K562 (cell line): ENCODE results near the gene PSRC1. TPM values are rescaled to one million over a fixed set of nuclear protein-coding genes. Genes with fewer than 3 reads are reported as not detected.

Experiments used
- ATAC-seq: fragments of 200-7000 bp; cut with Tn5 transposase; 3 replicates; pipeline ENCODE4 v1.9.1; 2020; ENCODE audit warnings: moderate library complexity
- BruUV-seq: library from RNA; stranded (reverse); fragments of 400-500 nt; replicated peaks from 2 replicates; lab custom pipeline; 2021; lab: Mats Ljungman, UMichigan
- CTCF ChIA-PET: fragments of 300-600 bp; formaldehyde crosslinking; extraction: SDS; loops from one replicate; lab custom pipeline; 2021; ENCODE audit warnings: low intra/inter-chr PET ratio; lab: Yijun Ruan, JAX
- POLR2A ChIA-PET: fragments of 300-600, 350-650 bp; sonication (Branson Sonifier 250); formaldehyde crosslinking; extraction: SDS; loops from one replicate; lab custom pipeline; 2021; ENCODE audit warnings: antibody characterized with exemption, inconsistent platforms; lab: Yijun Ruan, JAX
- DNase-seq, 4 experiments: peaks; one replicate each; pipeline versions ENCODE4 v3.0.0 to v3.0.0-alpha.2; 2011 to 2018; ENCODE audit warnings: low spot score in 3 of 4, mixed read lengths in 3 of 4; ENCODE audit errors: extremely low read depth in 1 of 4
- FAIRE-seq: peaks from 2 replicates; lab custom pipeline; 2011; peaks lifted over from hg19 to GRCh38; lab: Jason Lieb, UNC
- H2AFZ ChIP-seq: 2 replicates; pipeline ENCODE4 v1.6.0; 2011; ENCODE audit warnings: low read depth, low read length, control low read depth, inconsistent platforms
- H3K27ac ChIP-seq: fragments of 200-600 bp; 3 replicates; pipeline ENCODE4 v1.8.0; 2011; ENCODE audit warnings: low read depth, mild to moderate bottlenecking, control low read depth, inconsistent platforms, low read length, moderate library complexity, mixed read lengths; ENCODE audit errors: extremely low read depth
- H3K27me3 ChIP-seq, 2 experiments: fragments of 300-600 bp in 1 of 2; 2 replicates in 1 of 2; 3 replicates in 1 of 2; pipeline versions ENCODE4 v1.6.0 to v1.8.0; 2011; ENCODE audit warnings: inconsistent platforms in 2 of 2, low read length in 2 of 2, mild to moderate bottlenecking in 1 of 2, mixed read lengths in 1 of 2, moderate library complexity in 1 of 2; ENCODE audit not compliant: control insufficient read depth in 2 of 2, insufficient read depth in 2 of 2
- H3K36me3 ChIP-seq: fragments of 300-600 bp; 3 replicates; pipeline ENCODE4 v1.8.0; 2011; ENCODE audit warnings: mild to moderate bottlenecking, low read length, inconsistent platforms; ENCODE audit not compliant: control insufficient read depth, insufficient read depth
- H3K4me1 ChIP-seq, 2 experiments: fragments of 200-600 bp in 1 of 2; replicated peaks in 1 of 2; 2 replicates in 1 of 2; 3 replicates in 1 of 2; pipeline versions ENCODE4 v1.5.1 to v1.8.0; 2011; ENCODE audit warnings: inconsistent platforms in 2 of 2, low read length in 2 of 2, mild to moderate bottlenecking in 1 of 2, mixed read lengths in 1 of 2, moderate library complexity in 1 of 2; ENCODE audit not compliant: control insufficient read depth in 2 of 2, insufficient read depth in 2 of 2
- H3K4me2 ChIP-seq: 2 replicates; pipeline ENCODE4 v1.6.1; 2011; ENCODE audit warnings: low read length, control low read depth, inconsistent platforms, mixed read lengths; ENCODE audit not compliant: insufficient read depth
- H3K4me3 ChIP-seq: fragments of 200-600 bp; sonication (generic), shearing (Covaris generic); 2 replicates; pipeline ENCODE4 v1.5.1; 2016; ENCODE audit warnings: control low read depth, inconsistent platforms
- H3K79me2 ChIP-seq: fragments of 200-600 bp; 3 replicates; pipeline ENCODE4 v1.8.0; 2011; ENCODE audit warnings: low read length, inconsistent platforms; ENCODE audit not compliant: control insufficient read depth, insufficient read depth
- H3K9ac ChIP-seq, 2 experiments: 2 replicates each; pipeline versions ENCODE4 v1.6.0 to v1.6.1; 2011; ENCODE audit warnings: low read depth in 2 of 2, low read length in 2 of 2, control low read depth in 1 of 2, inconsistent platforms in 1 of 2, mild to moderate bottlenecking in 1 of 2, mixed read lengths in 1 of 2; ENCODE audit not compliant: insufficient read depth in 1 of 2
- H3K9me1 ChIP-seq: one replicate; pipeline ENCODE4 v1.6.0; 2011; ENCODE audit warnings: inconsistent platforms, mild to moderate bottlenecking, low read length, moderate library complexity; ENCODE audit not compliant: control insufficient read depth, insufficient read depth
- H3K9me3 ChIP-seq: replicated peaks from 2 replicates; pipeline ENCODE4 v1.5.1; 2011; ENCODE audit warnings: low read depth, low read length, inconsistent platforms; ENCODE audit not compliant: control insufficient read depth, insufficient read depth
- H4K20me1 ChIP-seq: replicated peaks from 2 replicates; pipeline ENCODE4 v1.6.1; 2011; ENCODE audit warnings: low read length, inconsistent platforms, mixed read lengths; ENCODE audit not compliant: control insufficient read depth, insufficient read depth
- BRCA1 ChIP-seq, 2 experiments: fragments of 450-650 bp in 1 of 2; sonication (generic) in 1 of 2; formaldehyde crosslinking in 1 of 2; IDR thresholded peaks; 2 replicates each; pipeline versions ENCODE4 v1.5.0 to v1.6.1; 2017 to 2020; ENCODE audit warnings: mild to moderate bottlenecking in 1 of 2, missing genetic modification reagents in 1 of 2
- CEBPG ChIP-seq, 3 experiments: fragments of 200-800 bp in 1 of 3; sonication (Bioruptor generic) in 1 of 3; sonication (generic) in 1 of 3; formaldehyde crosslinking in 1 of 3; IDR thresholded peaks in 2 of 3; conservative IDR thresholded peaks in 1 of 3; 2 replicates each; pipeline versions ENCODE4 v1.6.1 to v1.8.0; 2016 to 2022; ENCODE audit warnings: missing compliant biosample characterization in 2 of 3, missing genetic modification characterization in 2 of 3, mild to moderate bottlenecking in 1 of 3, missing genetic modification reagents in 1 of 3
- EP400 ChIP-seq: fragments of 450-650 bp; IDR thresholded peaks from 2 replicates; pipeline ENCODE4 v1.6.1; 2017; ENCODE audit warnings: antibody characterized with exemption, mild to moderate bottlenecking, moderate library complexity
- GTF2E2 ChIP-seq: fragments of 200-800 bp; sonication (Bioruptor generic); IDR thresholded peaks from 2 replicates; pipeline ENCODE4 v1.6.1; 2016; ENCODE audit warnings: missing genetic modification characterization, missing compliant biosample characterization
- HNRNPK ChIP-seq: fragments of 200-400 bp; formaldehyde crosslinking; IDR thresholded peaks from one replicate; pipeline ENCODE4 v1.6.1; 2018; ENCODE audit warnings: mild to moderate bottlenecking, low read depth, low read length; ENCODE audit not compliant: poor library complexity, severe bottlenecking
- PURB ChIP-seq: sonication (generic); formaldehyde crosslinking; IDR thresholded peaks from 2 replicates; pipeline ENCODE4 v1.9.0; 2021; ENCODE audit warnings: low read depth, mild to moderate bottlenecking, missing genetic modification reagents
- RBFOX2 ChIP-seq: fragments of 200-400 bp; formaldehyde crosslinking; IDR thresholded peaks from 2 replicates; pipeline ENCODE4 v1.6.1; 2017; ENCODE audit warnings: low read depth, mild to moderate bottlenecking, low read length, moderate library complexity
- SMAD2 ChIP-seq: fragments of 150-350 bp; IDR thresholded peaks from 2 replicates; pipeline ENCODE4 v1.6.1; 2014; ENCODE audit warnings: low read depth, mild to moderate bottlenecking, low read length
- SMARCA4 ChIP-seq: fragments of 450-650 bp; IDR thresholded peaks from 2 replicates; pipeline ENCODE4 v1.6.1; 2016
- SRSF9 ChIP-seq: fragments of 200-400 bp; formaldehyde crosslinking; IDR thresholded peaks from 2 replicates; pipeline ENCODE4 v1.6.1; 2017; ENCODE audit warnings: low read depth, low read length, borderline replicate concordance
- TSHZ1 ChIP-seq: fragments of 250-450 bp; sonication (Bioruptor Pico); IDR thresholded peaks from 2 replicates; pipeline ENCODE4 v1.4.0; 2020; ENCODE audit warnings: mild to moderate bottlenecking, moderate library complexity
- ZNF143 ChIP-seq: sonication (generic); formaldehyde crosslinking; IDR thresholded peaks from 2 replicates; pipeline ENCODE4 v1.9.0; 2022; ENCODE audit warnings: mild to moderate bottlenecking, missing genetic modification reagents
- ZNF639 ChIP-seq, 2 experiments: fragments of 200-800 bp in 1 of 2; sonication (Bioruptor generic) in 1 of 2; sonication (generic) in 1 of 2; formaldehyde crosslinking in 1 of 2; IDR thresholded peaks in 1 of 2; conservative IDR thresholded peaks in 1 of 2; 2 replicates each; pipeline versions ENCODE4 v1.5.0 to v1.6.1; 2016 to 2020; ENCODE audit warnings: missing compliant biosample characterization in 1 of 2, missing genetic modification characterization in 1 of 2, missing genetic modification reagents in 1 of 2
- WGBS: fragments of 100-300 bp; shearing (Covaris generic); methylation state at CpG from one replicate; pipeline ENCODE4 v1.1.6; 2016; ENCODE audit warnings: low coverage, mixed read lengths; ENCODE audit not compliant: insufficient coverage; ENCODE audit errors: missing lambda C conversion rate; 5-methylcytosine and 5-hydroxymethylcytosine counted together
- in situ Hi-C: fragments of 300-500 bp; cut with MboI; formaldehyde crosslinking; loops from 4 replicates; pipeline ENCODE4 v1.15.0; 2018; ENCODE audit warnings: inconsistent platforms, mixed read lengths
- intact Hi-C: fragments of 100-400 bp; cut with micrococcal nuclease; formaldehyde crosslinking; loops from 2 replicates; pipeline ENCODE4 v1.14.2; 2022
- polyA plus RNA-seq, 8 experiments: library from polyadenylated mRNA; depleted of rRNA in 4 of 8; stranded (reverse) in 5 of 8; unstranded in 3 of 8; fragments of >200 nt; fragmentation: Nextera tagmentation in 2 of 8; fragmentation: Illumina TruSeq in 1 of 8; extraction: Ambion mirVana in 2 of 8; extraction: Trizol in 1 of 8; gene quantifications; 2 replicates each; pipeline versions ENCODE4 v1.2.1 to v1.2.3, GENCODE V29; 2011 to 2014; ENCODE audit warnings: inconsistent platforms in 1 of 8, missing spikeins in 1 of 8
- total RNA-seq, 7 experiments: library from RNA; depleted of rRNA in 6 of 7; stranded (reverse); fragments of >200 nt in 6 of 7; fragmentation: Illumina TruSeq in 2 of 7; extraction: Trizol in 2 of 7; gene quantifications; 2 replicates each; pipeline versions ENCODE4 v1.2.1 to v1.2.3, GENCODE V29; 2011 to 2021; ENCODE audit warnings: low replicate concordance in 1 of 7

Gene PSRC1
- total and polyA plus RNA-seq, 9 of the 15 experiments (the other 6 are each of a cell fraction or from before 2014, with no cell fraction given), result 6.5 to 65.2 (median 39.3) TPM

- no peak for TF ChIP-seq TSHZ1 (CRISPR knock-in tag)
These were observed 16.0 kb downstream of the PSRC1 start (continued) for GRCh38 chr1:109266965-109267364.

- no peaks in the 10 kb centered on the region for H3K9me1 ChIP-seq
- H3K36me3 ChIP-seq, result peaks cover 58% of the 10 kb centered on the region; the same call in 2 of the 3 replicates
- 78% methylated on average over 13 of the region's 13 CpGs for WGBS
- H4K20me1 ChIP-seq, result no peaks in the 10 kb centered on the region
- in situ Hi-C loops, result no loop called here
- DNase-seq (no peak), ATAC-seq (no peak), FAIRE-seq (no peak)
- H3K27me3 ChIP-seq, result no peaks in the 10 kb centered on the region
- no peak overlapping the region for H3K27ac ChIP-seq
- POLR2A ChIA-PET, result interaction anchor here (1.2 to 1.4 kb wide), 2 partner anchors 10 to 17 kb away, joined by 3 read pairs; partner anchors contain the start of gene PSRC1
- intact Hi-C loops, result loop anchor here (10.0 kb wide), 1 partner anchor 151 kb away; the partner anchor contains the start of gene ELAPOR1
- peak overlapping the region in 1 of 2 experiments; percentile 66; a peak in 2 of 4 replicates for H3K9ac ChIP-seq
- H3K4me1 ChIP-seq, result peaks cover 0 to 39% of the 10 kb centered on the region in 2 experiments; a peak in 2 of 5 replicates
- no peaks in the 10 kb centered on the region for H3K79me2 ChIP-seq
- CTCF ChIA-PET, result interaction anchor here (5.5 kb wide), 1 partner anchor 134 kb away, joined by 91 read pairs; the partner anchor contains the start of gene SORT1
- H3K4me3 ChIP-seq, result no peak overlapping the region
- no peak overlapping the region for H3K4me2 ChIP-seq
- BruUV-seq, result no TSS peak
- H3K9me3 ChIP-seq, result no peaks in the 10 kb centered on the region
- H2AFZ ChIP-seq, result no peak overlapping the region
- TF ChIP-seq SRSF9 (no peak), EP400 (no peak), GTF2E2 (tag) (no peak), ZNF143 (CRISPR knock-in tag) (no peak), HNRNPK (no peak), SMAD2 (no peak), SMARCA4 (no peak), RBFOX2 (no peak), ZNF639 (CRISPR knock-in tag; conservative IDR thresholded peaks at IDR 0.05 in 1 of 2, IDR thresholded peaks at IDR 0.05 in 1 of 2) (no peak), BRCA1 (IDR thresholded peaks at IDR 0.05) (no peak), BRCA1 (CRISPR knock-in tag; IDR thresholded peaks at IDR 0.05) (no peak), CEBPG (CRISPR knock-in tag; IDR thresholded peaks at IDR 0.05) (no peak), CEBPG (tag; conservative IDR thresholded peaks at IDR 0.05 in 1 of 2, IDR thresholded peaks at IDR 0.05 in 1 of 2) (no peak), PURB (CRISPR knock-in tag) (no peak)
These were observed 17.1 kb downstream of the PSRC1 start for GRCh38 chr1:109265741-109266330.
